Esophagus squamous epithelium (tissue), 4 donors: ENCODE data around the gene ABCC2.

ENCODE experiments used
- POLR2A ChIP-seq, 4 donors: fragments of 450-650 bp; IDR thresholded peaks; one replicate each; pipeline ENCODE4 v1.6.1; 2017; ENCODE audit warnings: antibody characterized with exemption in 4 of 4, mild to moderate bottlenecking in 4 of 4, moderate library complexity in 3 of 4
- TF ChIP-seq, protein P1 (sequence below), 6 experiments: fragments of 450-650 bp in 4 of 6; fragments of 200-600 bp in 2 of 6; sonication (generic) in 2 of 6; IDR thresholded peaks; one replicate each; pipeline ENCODE4 v1.5.1; 2016 to 2019; ENCODE audit warnings: antibody characterized with exemption in 6 of 6, mild to moderate bottlenecking in 4 of 6, moderate library complexity in 4 of 6

GRCh38 chr10:99841746-99842145 is 59.3 kb downstream of the ABCC2 start:
- TF ChIP-seq, protein P1, sequence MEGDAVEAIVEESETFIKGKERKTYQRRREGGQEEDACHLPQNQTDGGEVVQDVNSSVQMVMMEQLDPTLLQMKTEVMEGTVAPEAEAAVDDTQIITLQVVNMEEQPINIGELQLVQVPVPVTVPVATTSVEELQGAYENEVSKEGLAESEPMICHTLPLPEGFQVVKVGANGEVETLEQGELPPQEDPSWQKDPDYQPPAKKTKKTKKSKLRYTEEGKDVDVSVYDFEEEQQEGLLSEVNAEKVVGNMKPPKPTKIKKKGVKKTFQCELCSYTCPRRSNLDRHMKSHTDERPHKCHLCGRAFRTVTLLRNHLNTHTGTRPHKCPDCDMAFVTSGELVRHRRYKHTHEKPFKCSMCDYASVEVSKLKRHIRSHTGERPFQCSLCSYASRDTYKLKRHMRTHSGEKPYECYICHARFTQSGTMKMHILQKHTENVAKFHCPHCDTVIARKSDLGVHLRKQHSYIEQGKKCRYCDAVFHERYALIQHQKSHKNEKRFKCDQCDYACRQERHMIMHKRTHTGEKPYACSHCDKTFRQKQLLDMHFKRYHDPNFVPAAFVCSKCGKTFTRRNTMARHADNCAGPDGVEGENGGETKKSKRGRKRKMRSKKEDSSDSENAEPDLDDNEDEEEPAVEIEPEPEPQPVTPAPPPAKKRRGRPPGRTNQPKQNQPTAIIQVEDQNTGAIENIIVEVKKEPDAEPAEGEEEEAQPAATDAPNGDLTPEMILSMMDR (IDR thresholded peaks at IDR 0.05): no peak
- TF ChIP-seq POLR2A (IDR thresholded peaks at IDR 0.05): no peak
